CD14-positive monocyte (primary cell): ENCODE results near the gene RSAD2. TPM values are rescaled to one million over a fixed set of nuclear protein-coding genes. Genes with fewer than 3 reads are reported as not detected.

ENCODE experiments used
- DNase-seq, 3 donors: peaks; one replicate each; pipeline ENCODE4 v3.0.0-alpha.2; 2011 to 2022
- H2AFZ ChIP-seq: 2 replicates; pipeline ENCODE4 v1.6.0; 2012; ENCODE audit warnings: mild to moderate bottlenecking, low read depth, low read length, inconsistent platforms; ENCODE audit not compliant: insufficient read depth, poor library complexity, severe bottlenecking
- H3K27ac ChIP-seq, 2 donors: 1 replicate in 1 of 2; 2 replicates in 1 of 2; pipeline ENCODE4 v1.5.1; 2012 to 2013; ENCODE audit warnings: low read length in 2 of 2, control low read depth in 1 of 2, inconsistent platforms in 1 of 2, low read depth in 1 of 2, mild to moderate bottlenecking in 1 of 2
- H3K27me3 ChIP-seq, 2 donors: one replicate each; pipeline versions ENCODE4 v1.6.0 to v1.6.1; 2011 to 2013; ENCODE audit warnings: low read length in 2 of 2; ENCODE audit not compliant: control insufficient read depth in 2 of 2, insufficient read depth in 2 of 2
- H3K36me3 ChIP-seq, 2 donors: replicated peaks in 1 of 2; 1 replicate in 1 of 2; 2 replicates in 1 of 2; pipeline versions ENCODE4 v1.5.1 to v1.6.1; 2012 to 2013; ENCODE audit warnings: low read length in 2 of 2, control low read depth in 1 of 2, inconsistent platforms in 1 of 2, mild to moderate bottlenecking in 1 of 2; ENCODE audit not compliant: insufficient read depth in 2 of 2, control insufficient read depth in 1 of 2
- H3K4me1 ChIP-seq, 2 donors: 1 replicate in 1 of 2; 2 replicates in 1 of 2; pipeline versions ENCODE4 v1.5.1 to v1.6.1; 2012 to 2013; ENCODE audit warnings: low read length in 2 of 2, control low read depth in 1 of 2, inconsistent platforms in 1 of 2, mild to moderate bottlenecking in 1 of 2, moderate library complexity in 1 of 2; ENCODE audit not compliant: insufficient read depth in 2 of 2, control insufficient read depth in 1 of 2
- H3K4me2 ChIP-seq: replicated peaks from 2 replicates; pipeline ENCODE3; 2012; ENCODE audit warnings: low read length, moderate library complexity, mild to moderate bottlenecking; ENCODE audit not compliant: poor library complexity, severe bottlenecking; ENCODE audit errors: extremely low read depth
- H3K4me3 ChIP-seq, 3 experiments: fragments of 200-600 bp in 1 of 3; sonication (generic) in 1 of 3; replicated peaks in 1 of 3; 1 replicate in 2 of 3; 2 replicates in 1 of 3; pipeline ENCODE4 v1.5.1; 2011 to 2013; ENCODE audit warnings: low read length in 3 of 3, mild to moderate bottlenecking in 3 of 3, control low read depth in 2 of 3, low read depth in 2 of 3, inconsistent platforms in 1 of 3, moderate library complexity in 1 of 3
- H3K79me2 ChIP-seq: 2 replicates; pipeline ENCODE4 v1.6.0; 2012; ENCODE audit warnings: mild to moderate bottlenecking, control low read depth, inconsistent platforms, low read length, moderate library complexity; ENCODE audit not compliant: insufficient read depth
- H3K9ac ChIP-seq: 2 replicates; pipeline ENCODE4 v1.6.0; 2017; ENCODE audit warnings: low read length, mild to moderate bottlenecking; ENCODE audit not compliant: insufficient read depth, poor library complexity, severe bottlenecking
- H3K9me3 ChIP-seq, 2 donors: replicated peaks in 1 of 2; 1 replicate in 1 of 2; 2 replicates in 1 of 2; pipeline versions ENCODE4 v1.5.1 to v1.6.1; 2012 to 2013; ENCODE audit warnings: low read length in 2 of 2, control low read depth in 1 of 2; ENCODE audit not compliant: control insufficient read depth in 1 of 2, insufficient read depth in 1 of 2
- H4K20me1 ChIP-seq: 2 replicates; pipeline ENCODE4 v1.6.0; 2012; ENCODE audit warnings: mild to moderate bottlenecking, low read length, control low read depth, moderate library complexity; ENCODE audit not compliant: insufficient read depth
- H3K27ac Mint-ChIP-seq, 7 donors: one replicate each; pipeline ENCODE4 v1.8.0; 2020; ENCODE audit warnings: mild to moderate bottlenecking in 7 of 7, mixed read lengths in 7 of 7, moderate library complexity in 6 of 7, inconsistent platforms in 2 of 7
- H3K27me3 Mint-ChIP-seq, 3 donors: one replicate each; pipeline ENCODE4 v1.8.0; 2021 to 2022; ENCODE audit warnings: low read depth in 3 of 3, mild to moderate bottlenecking in 3 of 3, mixed read lengths in 3 of 3, moderate library complexity in 3 of 3, inconsistent platforms in 1 of 3
- H3K36me3 Mint-ChIP-seq, 2 donors: one replicate each; pipeline ENCODE4 v1.8.0; 2020; ENCODE audit warnings: mixed read lengths in 2 of 2, inconsistent platforms in 1 of 2, mild to moderate bottlenecking in 1 of 2
- H3K4me1 Mint-ChIP-seq: one replicate; pipeline ENCODE4 v1.8.0; 2020; ENCODE audit warnings: mild to moderate bottlenecking, mixed read lengths
- H3K4me3 Mint-ChIP-seq, 2 donors: one replicate each; pipeline ENCODE4 v1.8.0; 2020; ENCODE audit warnings: mild to moderate bottlenecking in 2 of 2, mixed read lengths in 2 of 2, moderate library complexity in 1 of 2
- H3K9me3 Mint-ChIP-seq, 7 donors: one replicate each; pipeline ENCODE4 v1.8.0; 2020 to 2022; ENCODE audit warnings: mixed read lengths in 7 of 7, mild to moderate bottlenecking in 6 of 7, moderate library complexity in 6 of 7, inconsistent platforms in 2 of 7
- WGBS: methylation state at CpG from one replicate; pipeline ENCODE4 v1.1.5; 2013; ENCODE audit warnings: missing lambda C conversion rate; ENCODE audit not compliant: insufficient coverage; 5-methylcytosine and 5-hydroxymethylcytosine counted together
- intact Hi-C, 2 donors: fragments of 100-400 bp; cut with micrococcal nuclease; formaldehyde crosslinking; loops; one replicate each; pipeline versions ENCODE4 v1.15.0 to v1.15.1; 2023
- polyA plus RNA-seq, 3 donors: library from polyadenylated mRNA; depleted of rRNA in 1 of 3; unstranded in 2 of 3; stranded (reverse) in 1 of 3; fragments of 300-500 nt in 2 of 3; fragments of >200 nt in 1 of 3; fragmentation: Illumina TruSeq in 2 of 3; gene quantifications; 1 replicate in 2 of 3; 2 replicates in 1 of 3; pipeline ENCODE4 v1.2.3, GENCODE V29; 2012 to 2021
- TF ChIP-seq, protein P1 (sequence below): fragments of 200-600 bp; IDR thresholded peaks from one replicate; pipeline ENCODE4 v1.8.0; 2022; ENCODE audit warnings: antibody characterized with exemption, mild to moderate bottlenecking

Gene RSAD2
- polyA plus RNA-seq, 3 donors: 6.0 to 12.6 (median 10.3) TPM

- TF ChIP-seq, protein P1, sequence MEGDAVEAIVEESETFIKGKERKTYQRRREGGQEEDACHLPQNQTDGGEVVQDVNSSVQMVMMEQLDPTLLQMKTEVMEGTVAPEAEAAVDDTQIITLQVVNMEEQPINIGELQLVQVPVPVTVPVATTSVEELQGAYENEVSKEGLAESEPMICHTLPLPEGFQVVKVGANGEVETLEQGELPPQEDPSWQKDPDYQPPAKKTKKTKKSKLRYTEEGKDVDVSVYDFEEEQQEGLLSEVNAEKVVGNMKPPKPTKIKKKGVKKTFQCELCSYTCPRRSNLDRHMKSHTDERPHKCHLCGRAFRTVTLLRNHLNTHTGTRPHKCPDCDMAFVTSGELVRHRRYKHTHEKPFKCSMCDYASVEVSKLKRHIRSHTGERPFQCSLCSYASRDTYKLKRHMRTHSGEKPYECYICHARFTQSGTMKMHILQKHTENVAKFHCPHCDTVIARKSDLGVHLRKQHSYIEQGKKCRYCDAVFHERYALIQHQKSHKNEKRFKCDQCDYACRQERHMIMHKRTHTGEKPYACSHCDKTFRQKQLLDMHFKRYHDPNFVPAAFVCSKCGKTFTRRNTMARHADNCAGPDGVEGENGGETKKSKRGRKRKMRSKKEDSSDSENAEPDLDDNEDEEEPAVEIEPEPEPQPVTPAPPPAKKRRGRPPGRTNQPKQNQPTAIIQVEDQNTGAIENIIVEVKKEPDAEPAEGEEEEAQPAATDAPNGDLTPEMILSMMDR: no peak
- H3K9me3 Mint-ChIP-seq: peaks cover 22 to 32% (median 26%) of the 10 kb centered on the region in 7 donors
- WGBS: 94% methylated on average over 3 of the region's 3 CpGs
- H3K27me3 ChIP-seq: no peaks in the 10 kb centered on the region
- peaks cover 17 to 24% of the 10 kb centered on the region in 2 donors for H3K9me3 ChIP-seq
- H3K4me3 ChIP-seq: no peak overlapping the region
- no peak overlapping the region for H3K9ac ChIP-seq
- intact Hi-C loops: no loop called here
- H3K4me1 Mint-ChIP-seq: peaks cover 30% of the 10 kb centered on the region
- no peak overlapping the region for H3K27ac Mint-ChIP-seq
- peaks cover 15 to 21% of the 10 kb centered on the region in 2 donors for H3K4me1 ChIP-seq
- no peak overlapping the region for H3K4me3 Mint-ChIP-seq
- peaks cover 0 to 2% (median 0%) of the 10 kb centered on the region in 3 donors for H3K27me3 Mint-ChIP-seq
- no peak overlapping the region for H3K4me2 ChIP-seq
- H2AFZ ChIP-seq: no peak overlapping the region
- no peak overlapping the region for H3K27ac ChIP-seq
- peaks cover 10% of the 10 kb centered on the region for H3K79me2 ChIP-seq
- H4K20me1 ChIP-seq: no peaks in the 10 kb centered on the region
- peaks cover 69 to 72% of the 10 kb centered on the region in 2 donors for H3K36me3 Mint-ChIP-seq
- no peak for DNase-seq
- H3K36me3 ChIP-seq: peaks cover 50 to 82% of the 10 kb centered on the region in 2 donors
Measured at GRCh38 chr2:6860296-6860695, 17.3 kb upstream of the RSAD2 start.

DNA sequence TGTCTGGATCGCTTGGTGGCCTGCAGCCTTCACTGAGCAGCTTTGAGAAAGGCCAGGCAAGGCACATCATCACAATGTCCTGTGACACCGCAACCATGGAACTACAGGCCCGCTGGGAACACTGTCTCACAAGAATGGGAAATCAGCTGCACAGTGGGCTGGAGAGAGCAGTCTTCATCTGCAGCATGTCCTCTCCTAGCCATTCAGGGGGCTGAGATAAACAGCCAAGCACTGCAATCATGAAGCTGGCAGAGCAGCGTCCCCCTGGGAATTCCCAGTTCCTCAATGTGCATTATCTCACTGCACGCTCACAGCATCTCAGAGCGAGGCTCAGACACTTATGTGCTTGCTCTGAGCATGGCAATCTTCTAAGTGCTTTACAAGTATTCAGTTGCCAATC is 13.8 kb upstream of the RSAD2 start:
- H3K27ac Mint-ChIP-seq: no peak overlapping the region
- Histone ChIP-seq H3K4me1 (peaks cover 23 to 25% of the 10 kb centered on the region in 2 donors), H3K79me2 (peaks cover 10% of the 10 kb centered on the region), H2AFZ (no peak overlapping the region), H3K27me3 (no peaks in the 10 kb centered on the region), H3K4me2 (peak overlapping the region; percentile 76), H3K4me3 (peak overlapping the region in 1 of 3 experiments; percentile 92), H3K9me3 (peaks cover 17 to 24% of the 10 kb centered on the region in 2 donors), H4K20me1 (no peaks in the 10 kb centered on the region), H3K9ac (no peak overlapping the region), H3K27ac (no peak overlapping the region), H3K36me3 (peaks cover 42 to 48% of the 10 kb centered on the region in 2 donors)
- H3K4me3 Mint-ChIP-seq: peak overlapping the region; percentile 80 to 89
- intact Hi-C loops: no loop called here
- peaks cover 34% of the 10 kb centered on the region for H3K4me1 Mint-ChIP-seq
- H3K9me3 Mint-ChIP-seq: peaks cover 19 to 31% (median 25%) of the 10 kb centered on the region in 7 donors
- peaks cover 0 to 2% (median 0%) of the 10 kb centered on the region in 3 donors for H3K27me3 Mint-ChIP-seq
- WGBS: 77% methylated on average over 4 of the region's 6 CpGs
- peaks cover 45 to 47% of the 10 kb centered on the region in 2 donors for H3K36me3 Mint-ChIP-seq
- TF ChIP-seq, protein P1: no peak
- peak in 2 of 3 donors; percentile 10 to 52 for DNase-seq
